Endothelial cell of umbilical vein (primary cell): ENCODE results near the gene TKFC. TPM values are rescaled to one million over a fixed set of nuclear protein-coding genes. Genes with fewer than 3 reads are reported as not detected.
"Not testable (repeated sequence)": the region's sequence is repeated elsewhere in the genome, so short reads cannot be mapped to it uniquely, and the experiment has no call there.

Experiments
- BruUV-seq: library from RNA; stranded (reverse); fragments of 400-500 nt; replicated peaks from 2 replicates; lab custom pipeline; 2021; lab: Mats Ljungman, UMichigan
- CTCF ChIA-PET: fragments of 300-600, 350-600 bp; sonication (Branson Sonifier 250); formaldehyde crosslinking; loops from one replicate; lab custom pipeline; 2021; ENCODE audit warnings: antibody characterized with exemption, inconsistent platforms; lab: Charles Lee
- POLR2A ChIA-PET: fragments of 300-600, 350-600 bp; sonication (Branson Sonifier 250); formaldehyde crosslinking; loops from one replicate; lab custom pipeline; 2021; ENCODE audit warnings: antibody characterized with exemption, inconsistent platforms; lab: Charles Lee
- DNase-seq: peaks from one replicate; pipeline ENCODE4 v3.0.0-alpha.2; 2011; ENCODE audit warnings: low read depth, low spot score
- FAIRE-seq: peaks from 2 replicates; lab custom pipeline; 2011; peaks lifted over from hg19 to GRCh38; lab: Jason Lieb, UNC
- H2AFZ ChIP-seq: 2 replicates; pipeline ENCODE4 v1.6.0; 2012; ENCODE audit warnings: low read depth, low read length, control low read depth, inconsistent platforms
- H3K27ac ChIP-seq: 2 replicates; pipeline ENCODE4 v1.5.1; 2011; ENCODE audit warnings: low read depth, mild to moderate bottlenecking, control low read depth, low read length, moderate library complexity; ENCODE audit not compliant: insufficient read depth
- H3K27me3 ChIP-seq, 2 experiments: 2 replicates each; pipeline versions ENCODE4 v1.6.0 to v1.6.1; 2011; ENCODE audit warnings: low read length in 2 of 2, mixed read lengths in 1 of 2; ENCODE audit not compliant: control insufficient read depth in 2 of 2, insufficient read depth in 2 of 2
- H3K36me3 ChIP-seq, 2 experiments: 2 replicates in 1 of 2; 3 replicates in 1 of 2; pipeline ENCODE4 v1.5.1; 2011; ENCODE audit warnings: low read length in 2 of 2, mild to moderate bottlenecking in 1 of 2, moderate library complexity in 1 of 2; ENCODE audit not compliant: control insufficient read depth in 2 of 2, insufficient read depth in 2 of 2; ENCODE audit errors: extremely low read depth in 1 of 2
- H3K4me1 ChIP-seq: 3 replicates; pipeline ENCODE4 v1.5.1; 2011; ENCODE audit warnings: mild to moderate bottlenecking, low read length; ENCODE audit not compliant: control insufficient read depth, insufficient read depth; ENCODE audit errors: extremely low read depth
- H3K4me2 ChIP-seq: 2 replicates; pipeline ENCODE4 v1.6.1; 2011; ENCODE audit warnings: low read length, control low read depth, mixed read lengths; ENCODE audit not compliant: insufficient read depth
- H3K4me3 ChIP-seq, 3 experiments: fragments of 200-600 bp in 1 of 3; sonication (generic), shearing (Covaris generic) in 1 of 3; replicated peaks in 1 of 3; 2 replicates each; pipeline ENCODE4 v1.5.1; 2011 to 2016; ENCODE audit warnings: control low read depth in 3 of 3, low read length in 3 of 3, mild to moderate bottlenecking in 2 of 3, inconsistent platforms in 1 of 3, low read depth in 1 of 3, moderate library complexity in 1 of 3; ENCODE audit not compliant: insufficient read depth in 1 of 3
- H3K79me2 ChIP-seq: 2 replicates; pipeline ENCODE4 v1.6.0; 2012; ENCODE audit warnings: low read length, inconsistent platforms; ENCODE audit not compliant: control insufficient read depth, insufficient read depth
- H3K9ac ChIP-seq: replicated peaks from 2 replicates; pipeline ENCODE3; 2011; ENCODE audit warnings: low read length, control low read depth; ENCODE audit not compliant: insufficient read depth; ENCODE audit errors: extremely low read depth
- H3K9me1 ChIP-seq: replicated peaks from 3 replicates; pipeline ENCODE4 v1.6.0; 2011; ENCODE audit warnings: mild to moderate bottlenecking, low read length; ENCODE audit not compliant: control insufficient read depth, insufficient read depth; ENCODE audit errors: extremely low read depth
- H3K9me3 ChIP-seq: replicated peaks from 2 replicates; pipeline ENCODE4 v1.5.1; 2012; ENCODE audit warnings: low read length, inconsistent platforms; ENCODE audit not compliant: control insufficient read depth, insufficient read depth
- H4K20me1 ChIP-seq: replicated peaks from 2 replicates; pipeline ENCODE3; 2011; ENCODE audit warnings: mild to moderate bottlenecking, low read length; ENCODE audit not compliant: control insufficient read depth, insufficient read depth; ENCODE audit errors: extremely low read depth
- CTCF ChIP-seq, 2 donors: IDR thresholded peaks; 1 replicate in 1 of 2; 2 replicates in 1 of 2; pipeline ENCODE4 v1.5.1; 2011; ENCODE audit warnings: low read length in 2 of 2, mild to moderate bottlenecking in 2 of 2, moderate library complexity in 2 of 2, control low read depth in 1 of 2, inconsistent platforms in 1 of 2, low read depth in 1 of 2; ENCODE audit not compliant: insufficient read depth in 1 of 2; ENCODE audit errors: extremely low read depth in 1 of 2
- EZH2 ChIP-seq: IDR thresholded peaks from 2 replicates; pipeline ENCODE4 v1.6.1; 2012; ENCODE audit warnings: borderline replicate concordance, low read depth, mild to moderate bottlenecking, moderate library complexity, low read length, inconsistent platforms; ENCODE audit not compliant: severe bottlenecking
- FOS ChIP-seq: IDR thresholded peaks from 2 replicates; pipeline ENCODE4 v1.6.1; 2011; ENCODE audit warnings: mild to moderate bottlenecking, low read length, moderate library complexity, borderline replicate concordance; ENCODE audit not compliant: insufficient read depth
- GATA2 ChIP-seq: IDR thresholded peaks from 2 replicates; pipeline ENCODE4 v1.7.0; 2011; ENCODE audit warnings: low read depth, mild to moderate bottlenecking, moderate library complexity, mixed read lengths, low read length; ENCODE audit not compliant: insufficient read length, insufficient read depth
- JUN ChIP-seq: IDR thresholded peaks from 2 replicates; pipeline ENCODE4 v1.6.1; 2011; ENCODE audit warnings: borderline replicate concordance, low read depth; ENCODE audit not compliant: insufficient read length, insufficient read depth
- MAX ChIP-seq: IDR thresholded peaks from 2 replicates; pipeline ENCODE4 v1.6.1; 2011; ENCODE audit not compliant: insufficient read depth, insufficient read length
- MYC ChIP-seq: IDR thresholded peaks from one replicate; pipeline ENCODE4 v1.6.1; 2011; ENCODE audit warnings: mild to moderate bottlenecking, low read depth, low read length
- POLR2A ChIP-seq: IDR thresholded peaks from 2 replicates; pipeline ENCODE4 v1.6.1; 2012; ENCODE audit warnings: low read depth, mild to moderate bottlenecking, control low read depth, low read length
- POLR2AphosphoS5 ChIP-seq: IDR thresholded peaks from 2 replicates; pipeline ENCODE4 v1.6.1; 2012; ENCODE audit warnings: low read depth, mild to moderate bottlenecking, control low read depth, low read length, moderate library complexity; ENCODE audit not compliant: insufficient read depth
- dilution Hi-C: fragments of 300-500 bp; cut with MboI; formaldehyde crosslinking; loops from one replicate; pipeline ENCODE4 v1.15.0; 2019; ENCODE audit warnings: low sequenced_read_pairs; ENCODE audit not compliant: extremely low pct_ligation_motif_present
- intact Hi-C: fragments of 100-400 bp; cut with micrococcal nuclease; formaldehyde crosslinking; loops from one replicate; pipeline ENCODE4 v1.10.0; 2022
- polyA plus RNA-seq, 4 experiments: library from polyadenylated mRNA; depleted of rRNA in 3 of 4; stranded (reverse) in 3 of 4; unstranded in 1 of 4; fragments of >200 nt; gene quantifications; 2 replicates each; pipeline versions ENCODE4 v1.2.1 to v1.2.3, GENCODE V29; 2011 to 2012; ENCODE audit warnings: missing spikeins in 1 of 4
- total RNA-seq: library from RNA; stranded (reverse); gene quantifications from 2 replicates; pipeline ENCODE4 v1.2.3, GENCODE V29; 2021

TKFC gene
- total and polyA plus RNA-seq, 2 donors (not counting 3 experiments of a cell fraction or from before 2014, with no cell fraction given): 30.8 to 31.7 TPM

- H3K4me2 ChIP-seq: no peak overlapping the region
- DNase-seq (no peak), FAIRE-seq (no peak)
- no peaks in the 10 kb centered on the region for H4K20me1 ChIP-seq
- H3K9me1 ChIP-seq: no peaks in the 10 kb centered on the region
- H3K9me3 ChIP-seq: no peaks in the 10 kb centered on the region
- CTCF ChIA-PET: interaction anchor here (1.1 kb wide), 1 partner anchor 11 kb away, joined by 4 read pairs; no protein-coding TSS in a partner anchor
- POLR2A ChIA-PET: no interaction called here
- H3K4me3 ChIP-seq: no peak overlapping the region
- H3K4me1 ChIP-seq: no peaks in the 10 kb centered on the region
- TF ChIP-seq MYC: no peak
- no peak for TF ChIP-seq JUN
- no peak for TF ChIP-seq POLR2A
- no peak for TF ChIP-seq GATA2
- TF ChIP-seq MAX: no peak
- no peak for TF ChIP-seq CTCF (IDR thresholded peaks at IDR 0.05; ENCODE audit: extremely low read depth in 1 of 2, insufficient read depth in 1 of 2, low read depth in 1 of 2, low read length in 2 of 2)
- TF ChIP-seq POLR2AphosphoS5: no peak
- no peak for TF ChIP-seq EZH2
- TF ChIP-seq FOS: no peak
- H3K9ac ChIP-seq: no peak overlapping the region
- no peak overlapping the region for H2AFZ ChIP-seq
- dilution Hi-C loops: no loop called here
- no peaks in the 10 kb centered on the region for H3K36me3 ChIP-seq
- no TSS peak for BruUV-seq
- H3K79me2 ChIP-seq: no peaks in the 10 kb centered on the region
- H3K27ac ChIP-seq: no peak overlapping the region
- H3K27me3 ChIP-seq: no peaks in the 10 kb centered on the region
- intact Hi-C loops: no loop called here
These were observed 47.9 kb downstream of the TKFC start for GRCh38 chr11:61380884-61381283.

- H3K9me3 ChIP-seq, H3K9me1 ChIP-seq, BruUV-seq, H3K4me1 ChIP-seq, H3K36me3 ChIP-seq, POLR2A ChIA-PET, FAIRE-seq, H3K4me3 ChIP-seq, H3K27ac ChIP-seq, H2AFZ ChIP-seq, H3K4me2 ChIP-seq, DNase-seq, dilution Hi-C loops, H4K20me1 ChIP-seq, H3K79me2 ChIP-seq, H3K27me3 ChIP-seq, H3K9ac ChIP-seq: not testable (repeated sequence)
- CTCF ChIA-PET: interaction anchor here (1.1 to 6.3 kb wide), 7 partner anchors 9 to 131 kb away, joined by 3 to 345 read pairs (median 24); partner anchors contain the start of genes CYB561A3, DDB1, TKFC and TMEM138
- intact Hi-C loops: loop anchor here (2.0 kb wide), 1 partner anchor 255 kb away; no protein-coding TSS in a partner anchor
These were observed 50.8 kb downstream of the TKFC start for GRCh38 chr11:61383859-61384258.
